WTC11 (cell line): ENCODE results near the gene INO80B. TPM values are rescaled to one million over a fixed set of nuclear protein-coding genes. Genes with fewer than 3 reads are reported as not detected.

Experiments
- FOXK1 ChIP-seq: sonication (generic); formaldehyde crosslinking; IDR thresholded peaks from 2 replicates; pipeline ENCODE4 v1.8.0; 2022; ENCODE audit warnings: mild to moderate bottlenecking, moderate library complexity, missing genetic modification reagents
- MYBL2 ChIP-seq: sonication (generic); formaldehyde crosslinking; IDR thresholded peaks from 2 replicates; pipeline ENCODE4 v1.8.1; 2023; ENCODE audit warnings: mild to moderate bottlenecking, moderate library complexity, missing genetic modification reagents
- NFE2L1 ChIP-seq: sonication (generic); formaldehyde crosslinking; IDR thresholded peaks from 2 replicates; pipeline ENCODE4 v1.8.1; 2023; ENCODE audit warnings: missing genetic modification reagents
- NR2C2 ChIP-seq: sonication (generic); formaldehyde crosslinking; IDR thresholded peaks from 2 replicates; pipeline ENCODE4 v1.8.0; 2022; ENCODE audit warnings: mild to moderate bottlenecking, missing genetic modification reagents
- SP1 ChIP-seq: sonication (generic); formaldehyde crosslinking; conservative IDR thresholded peaks from 2 replicates; pipeline ENCODE4 v1.8.1; 2022; ENCODE audit warnings: missing genetic modification reagents
- TEAD4 ChIP-seq: sonication (generic); formaldehyde crosslinking; IDR thresholded peaks from 2 replicates; pipeline ENCODE4 v1.8.0; 2022; ENCODE audit warnings: mild to moderate bottlenecking, missing genetic modification reagents
- total RNA-seq: library from RNA; stranded (reverse); gene quantifications from 3 replicates; pipeline ENCODE4 v1.2.3, GENCODE V29; 2021
- TF ChIP-seq, protein P1 (sequence below): fragments of 200-600 bp; IDR thresholded peaks from 2 replicates; pipeline ENCODE4 v1.8.0; 2022; ENCODE audit warnings: antibody characterized with exemption
- TF ChIP-seq, protein P2 (sequence below): sonication (generic); formaldehyde crosslinking; IDR thresholded peaks from 2 replicates; pipeline ENCODE4 v1.8.0; 2022; ENCODE audit warnings: mild to moderate bottlenecking, missing genetic modification reagents
- TF ChIP-seq, protein P3 (sequence below): sonication (generic); formaldehyde crosslinking; IDR thresholded peaks from 2 replicates; pipeline ENCODE4 v1.8.0; 2023; ENCODE audit warnings: mild to moderate bottlenecking, missing genetic modification reagents
- TF ChIP-seq, protein P4 (sequence below): sonication (generic); formaldehyde crosslinking; IDR thresholded peaks from 2 replicates; pipeline ENCODE4 v1.8.0; 2022; ENCODE audit warnings: mild to moderate bottlenecking, missing genetic modification reagents
- TF ChIP-seq, protein P5 (sequence below): sonication (generic); formaldehyde crosslinking; IDR thresholded peaks from 2 replicates; pipeline ENCODE4 v1.8.1; 2023; ENCODE audit warnings: mild to moderate bottlenecking, missing genetic modification reagents
- TF ChIP-seq, protein P6 (sequence below): sonication (generic); formaldehyde crosslinking; IDR thresholded peaks from 2 replicates; pipeline ENCODE4 v1.8.0; 2023; ENCODE audit warnings: missing genetic modification reagents, mild to moderate bottlenecking, borderline replicate concordance
- TF ChIP-seq, protein P7 (sequence below): sonication (generic); formaldehyde crosslinking; IDR thresholded peaks from 2 replicates; pipeline ENCODE4 v1.8.0; 2022; ENCODE audit warnings: mild to moderate bottlenecking, missing genetic modification reagents
- TF ChIP-seq, protein P8 (sequence below): sonication (generic); formaldehyde crosslinking; IDR thresholded peaks from 2 replicates; pipeline ENCODE4 v1.8.1; 2023; ENCODE audit warnings: mild to moderate bottlenecking, moderate library complexity, missing genetic modification reagents
- TF ChIP-seq, protein P9 (sequence below): sonication (generic); formaldehyde crosslinking; IDR thresholded peaks from 2 replicates; pipeline ENCODE4 v1.8.1; 2022; ENCODE audit warnings: mild to moderate bottlenecking, moderate library complexity, missing genetic modification reagents

Gene INO80B
- total RNA-seq, 1 experiment from 2014 or later = 20.2 TPM

DNA sequence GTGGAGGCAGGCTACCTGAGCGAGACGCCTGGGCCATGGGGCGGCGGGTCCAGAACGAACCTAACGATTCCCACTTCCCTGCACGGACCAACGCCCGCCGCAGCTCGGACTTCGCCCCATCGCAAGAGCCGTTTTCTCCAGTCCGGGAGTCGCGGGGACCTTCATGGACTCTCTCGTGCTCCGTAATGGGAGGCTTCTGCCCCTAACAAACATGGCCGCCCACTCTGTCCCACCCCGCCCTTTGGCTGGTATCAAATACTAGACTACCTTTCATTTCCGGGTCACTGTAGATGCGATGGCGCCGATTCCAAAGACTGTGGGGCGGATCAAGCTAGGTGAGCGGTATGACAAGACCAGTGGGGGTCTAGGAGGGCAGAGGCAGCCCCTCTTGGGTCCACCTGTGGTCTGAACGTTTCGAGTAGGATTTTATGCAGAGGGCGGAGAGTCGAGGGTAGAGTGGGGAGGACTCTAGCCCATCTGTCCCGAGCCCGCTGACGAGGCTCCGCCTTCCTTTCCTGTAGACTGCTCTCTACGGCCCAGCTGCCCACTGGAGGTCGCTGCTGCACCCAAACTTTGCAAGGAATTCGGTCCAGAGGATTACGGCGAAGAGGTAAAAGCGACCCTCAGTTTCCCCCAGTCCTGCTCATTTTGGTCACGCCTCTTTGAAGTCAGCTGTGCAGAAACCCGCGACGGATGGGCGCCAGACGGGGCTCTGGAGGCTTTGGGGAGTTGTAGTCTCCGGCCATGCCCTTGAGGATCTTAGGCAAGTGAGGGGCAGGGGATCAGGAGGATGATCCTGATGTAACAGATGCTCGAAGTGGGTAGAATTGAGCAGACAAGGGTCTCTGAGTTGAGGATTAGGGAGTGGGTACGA is 28.2 kb downstream of the INO80B start, which contains the start of the genes CCDC142 and TTC31 (continued):
- TF ChIP-seq, protein P1, sequence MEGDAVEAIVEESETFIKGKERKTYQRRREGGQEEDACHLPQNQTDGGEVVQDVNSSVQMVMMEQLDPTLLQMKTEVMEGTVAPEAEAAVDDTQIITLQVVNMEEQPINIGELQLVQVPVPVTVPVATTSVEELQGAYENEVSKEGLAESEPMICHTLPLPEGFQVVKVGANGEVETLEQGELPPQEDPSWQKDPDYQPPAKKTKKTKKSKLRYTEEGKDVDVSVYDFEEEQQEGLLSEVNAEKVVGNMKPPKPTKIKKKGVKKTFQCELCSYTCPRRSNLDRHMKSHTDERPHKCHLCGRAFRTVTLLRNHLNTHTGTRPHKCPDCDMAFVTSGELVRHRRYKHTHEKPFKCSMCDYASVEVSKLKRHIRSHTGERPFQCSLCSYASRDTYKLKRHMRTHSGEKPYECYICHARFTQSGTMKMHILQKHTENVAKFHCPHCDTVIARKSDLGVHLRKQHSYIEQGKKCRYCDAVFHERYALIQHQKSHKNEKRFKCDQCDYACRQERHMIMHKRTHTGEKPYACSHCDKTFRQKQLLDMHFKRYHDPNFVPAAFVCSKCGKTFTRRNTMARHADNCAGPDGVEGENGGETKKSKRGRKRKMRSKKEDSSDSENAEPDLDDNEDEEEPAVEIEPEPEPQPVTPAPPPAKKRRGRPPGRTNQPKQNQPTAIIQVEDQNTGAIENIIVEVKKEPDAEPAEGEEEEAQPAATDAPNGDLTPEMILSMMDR = peak; percentile 68
- TF ChIP-seq, protein P2, sequence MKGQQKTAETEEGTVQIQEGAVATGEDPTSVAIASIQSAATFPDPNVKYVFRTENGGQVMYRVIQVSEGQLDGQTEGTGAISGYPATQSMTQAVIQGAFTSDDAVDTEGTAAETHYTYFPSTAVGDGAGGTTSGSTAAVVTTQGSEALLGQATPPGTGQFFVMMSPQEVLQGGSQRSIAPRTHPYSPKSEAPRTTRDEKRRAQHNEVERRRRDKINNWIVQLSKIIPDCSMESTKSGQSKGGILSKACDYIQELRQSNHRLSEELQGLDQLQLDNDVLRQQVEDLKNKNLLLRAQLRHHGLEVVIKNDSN (CRISPR knock-in tag) = peak; percentile 63; the same call in 1 of the 2 replicates
- TF ChIP-seq, protein P3, sequence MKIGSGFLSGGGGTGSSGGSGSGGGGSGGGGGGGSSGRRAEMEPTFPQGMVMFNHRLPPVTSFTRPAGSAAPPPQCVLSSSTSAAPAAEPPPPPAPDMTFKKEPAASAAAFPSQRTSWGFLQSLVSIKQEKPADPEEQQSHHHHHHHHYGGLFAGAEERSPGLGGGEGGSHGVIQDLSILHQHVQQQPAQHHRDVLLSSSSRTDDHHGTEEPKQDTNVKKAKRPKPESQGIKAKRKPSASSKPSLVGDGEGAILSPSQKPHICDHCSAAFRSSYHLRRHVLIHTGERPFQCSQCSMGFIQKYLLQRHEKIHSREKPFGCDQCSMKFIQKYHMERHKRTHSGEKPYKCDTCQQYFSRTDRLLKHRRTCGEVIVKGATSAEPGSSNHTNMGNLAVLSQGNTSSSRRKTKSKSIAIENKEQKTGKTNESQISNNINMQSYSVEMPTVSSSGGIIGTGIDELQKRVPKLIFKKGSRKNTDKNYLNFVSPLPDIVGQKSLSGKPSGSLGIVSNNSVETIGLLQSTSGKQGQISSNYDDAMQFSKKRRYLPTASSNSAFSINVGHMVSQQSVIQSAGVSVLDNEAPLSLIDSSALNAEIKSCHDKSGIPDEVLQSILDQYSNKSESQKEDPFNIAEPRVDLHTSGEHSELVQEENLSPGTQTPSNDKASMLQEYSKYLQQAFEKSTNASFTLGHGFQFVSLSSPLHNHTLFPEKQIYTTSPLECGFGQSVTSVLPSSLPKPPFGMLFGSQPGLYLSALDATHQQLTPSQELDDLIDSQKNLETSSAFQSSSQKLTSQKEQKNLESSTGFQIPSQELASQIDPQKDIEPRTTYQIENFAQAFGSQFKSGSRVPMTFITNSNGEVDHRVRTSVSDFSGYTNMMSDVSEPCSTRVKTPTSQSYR (CRISPR knock-in tag) = 0 out of 2 replicates have a peak, but pooled peaks have one; percentile 21
- TF ChIP-seq MYBL2 (peak; percentile 29; the same call in 1 of the 2 replicates), FOXK1 (CRISPR knock-in tag) (peak; percentile 77), NR2C2 (CRISPR knock-in tag) (peak; percentile 94), NFE2L1 (CRISPR knock-in tag) (0 out of 2 replicates have a peak, but pooled peaks have one; percentile 61), SP1 (CRISPR knock-in tag) (peak; percentile 85), TEAD4 (peak; percentile 33; the same call in 1 of the 2 replicates)
- TF ChIP-seq, protein P4, sequence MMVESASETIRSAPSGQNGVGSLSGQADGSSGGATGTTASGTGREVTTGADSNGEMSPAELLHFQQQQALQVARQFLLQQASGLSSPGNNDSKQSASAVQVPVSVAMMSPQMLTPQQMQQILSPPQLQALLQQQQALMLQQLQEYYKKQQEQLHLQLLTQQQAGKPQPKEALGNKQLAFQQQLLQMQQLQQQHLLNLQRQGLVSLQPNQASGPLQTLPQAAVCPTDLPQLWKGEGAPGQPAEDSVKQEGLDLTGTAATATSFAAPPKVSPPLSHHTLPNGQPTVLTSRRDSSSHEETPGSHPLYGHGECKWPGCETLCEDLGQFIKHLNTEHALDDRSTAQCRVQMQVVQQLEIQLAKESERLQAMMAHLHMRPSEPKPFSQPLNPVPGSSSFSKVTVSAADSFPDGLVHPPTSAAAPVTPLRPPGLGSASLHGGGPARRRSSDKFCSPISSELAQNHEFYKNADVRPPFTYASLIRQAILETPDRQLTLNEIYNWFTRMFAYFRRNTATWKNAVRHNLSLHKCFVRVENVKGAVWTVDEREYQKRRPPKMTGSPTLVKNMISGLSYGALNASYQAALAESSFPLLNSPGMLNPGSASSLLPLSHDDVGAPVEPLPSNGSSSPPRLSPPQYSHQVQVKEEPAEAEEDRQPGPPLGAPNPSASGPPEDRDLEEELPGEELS (CRISPR knock-in tag) = peak; percentile 7; the same call in 1 of the 2 replicates
- TF ChIP-seq, protein P5, sequence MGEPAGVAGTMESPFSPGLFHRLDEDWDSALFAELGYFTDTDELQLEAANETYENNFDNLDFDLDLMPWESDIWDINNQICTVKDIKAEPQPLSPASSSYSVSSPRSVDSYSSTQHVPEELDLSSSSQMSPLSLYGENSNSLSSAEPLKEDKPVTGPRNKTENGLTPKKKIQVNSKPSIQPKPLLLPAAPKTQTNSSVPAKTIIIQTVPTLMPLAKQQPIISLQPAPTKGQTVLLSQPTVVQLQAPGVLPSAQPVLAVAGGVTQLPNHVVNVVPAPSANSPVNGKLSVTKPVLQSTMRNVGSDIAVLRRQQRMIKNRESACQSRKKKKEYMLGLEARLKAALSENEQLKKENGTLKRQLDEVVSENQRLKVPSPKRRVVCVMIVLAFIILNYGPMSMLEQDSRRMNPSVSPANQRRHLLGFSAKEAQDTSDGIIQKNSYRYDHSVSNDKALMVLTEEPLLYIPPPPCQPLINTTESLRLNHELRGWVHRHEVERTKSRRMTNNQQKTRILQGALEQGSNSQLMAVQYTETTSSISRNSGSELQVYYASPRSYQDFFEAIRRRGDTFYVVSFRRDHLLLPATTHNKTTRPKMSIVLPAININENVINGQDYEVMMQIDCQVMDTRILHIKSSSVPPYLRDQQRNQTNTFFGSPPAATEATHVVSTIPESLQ (CRISPR knock-in tag) = no peak
- TF ChIP-seq, protein P6, sequence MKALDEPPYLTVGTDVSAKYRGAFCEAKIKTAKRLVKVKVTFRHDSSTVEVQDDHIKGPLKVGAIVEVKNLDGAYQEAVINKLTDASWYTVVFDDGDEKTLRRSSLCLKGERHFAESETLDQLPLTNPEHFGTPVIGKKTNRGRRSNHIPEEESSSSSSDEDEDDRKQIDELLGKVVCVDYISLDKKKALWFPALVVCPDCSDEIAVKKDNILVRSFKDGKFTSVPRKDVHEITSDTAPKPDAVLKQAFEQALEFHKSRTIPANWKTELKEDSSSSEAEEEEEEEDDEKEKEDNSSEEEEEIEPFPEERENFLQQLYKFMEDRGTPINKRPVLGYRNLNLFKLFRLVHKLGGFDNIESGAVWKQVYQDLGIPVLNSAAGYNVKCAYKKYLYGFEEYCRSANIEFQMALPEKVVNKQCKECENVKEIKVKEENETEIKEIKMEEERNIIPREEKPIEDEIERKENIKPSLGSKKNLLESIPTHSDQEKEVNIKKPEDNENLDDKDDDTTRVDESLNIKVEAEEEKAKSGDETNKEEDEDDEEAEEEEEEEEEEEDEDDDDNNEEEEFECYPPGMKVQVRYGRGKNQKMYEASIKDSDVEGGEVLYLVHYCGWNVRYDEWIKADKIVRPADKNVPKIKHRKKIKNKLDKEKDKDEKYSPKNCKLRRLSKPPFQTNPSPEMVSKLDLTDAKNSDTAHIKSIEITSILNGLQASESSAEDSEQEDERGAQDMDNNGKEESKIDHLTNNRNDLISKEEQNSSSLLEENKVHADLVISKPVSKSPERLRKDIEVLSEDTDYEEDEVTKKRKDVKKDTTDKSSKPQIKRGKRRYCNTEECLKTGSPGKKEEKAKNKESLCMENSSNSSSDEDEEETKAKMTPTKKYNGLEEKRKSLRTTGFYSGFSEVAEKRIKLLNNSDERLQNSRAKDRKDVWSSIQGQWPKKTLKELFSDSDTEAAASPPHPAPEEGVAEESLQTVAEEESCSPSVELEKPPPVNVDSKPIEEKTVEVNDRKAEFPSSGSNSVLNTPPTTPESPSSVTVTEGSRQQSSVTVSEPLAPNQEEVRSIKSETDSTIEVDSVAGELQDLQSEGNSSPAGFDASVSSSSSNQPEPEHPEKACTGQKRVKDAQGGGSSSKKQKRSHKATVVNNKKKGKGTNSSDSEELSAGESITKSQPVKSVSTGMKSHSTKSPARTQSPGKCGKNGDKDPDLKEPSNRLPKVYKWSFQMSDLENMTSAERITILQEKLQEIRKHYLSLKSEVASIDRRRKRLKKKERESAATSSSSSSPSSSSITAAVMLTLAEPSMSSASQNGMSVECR (CRISPR knock-in tag) = peak; percentile 3; the same call in 1 of the 2 replicates
- TF ChIP-seq, protein P7, sequence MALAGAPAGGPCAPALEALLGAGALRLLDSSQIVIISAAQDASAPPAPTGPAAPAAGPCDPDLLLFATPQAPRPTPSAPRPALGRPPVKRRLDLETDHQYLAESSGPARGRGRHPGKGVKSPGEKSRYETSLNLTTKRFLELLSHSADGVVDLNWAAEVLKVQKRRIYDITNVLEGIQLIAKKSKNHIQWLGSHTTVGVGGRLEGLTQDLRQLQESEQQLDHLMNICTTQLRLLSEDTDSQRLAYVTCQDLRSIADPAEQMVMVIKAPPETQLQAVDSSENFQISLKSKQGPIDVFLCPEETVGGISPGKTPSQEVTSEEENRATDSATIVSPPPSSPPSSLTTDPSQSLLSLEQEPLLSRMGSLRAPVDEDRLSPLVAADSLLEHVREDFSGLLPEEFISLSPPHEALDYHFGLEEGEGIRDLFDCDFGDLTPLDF (CRISPR knock-in tag) = no peak
- TF ChIP-seq, protein P8, sequence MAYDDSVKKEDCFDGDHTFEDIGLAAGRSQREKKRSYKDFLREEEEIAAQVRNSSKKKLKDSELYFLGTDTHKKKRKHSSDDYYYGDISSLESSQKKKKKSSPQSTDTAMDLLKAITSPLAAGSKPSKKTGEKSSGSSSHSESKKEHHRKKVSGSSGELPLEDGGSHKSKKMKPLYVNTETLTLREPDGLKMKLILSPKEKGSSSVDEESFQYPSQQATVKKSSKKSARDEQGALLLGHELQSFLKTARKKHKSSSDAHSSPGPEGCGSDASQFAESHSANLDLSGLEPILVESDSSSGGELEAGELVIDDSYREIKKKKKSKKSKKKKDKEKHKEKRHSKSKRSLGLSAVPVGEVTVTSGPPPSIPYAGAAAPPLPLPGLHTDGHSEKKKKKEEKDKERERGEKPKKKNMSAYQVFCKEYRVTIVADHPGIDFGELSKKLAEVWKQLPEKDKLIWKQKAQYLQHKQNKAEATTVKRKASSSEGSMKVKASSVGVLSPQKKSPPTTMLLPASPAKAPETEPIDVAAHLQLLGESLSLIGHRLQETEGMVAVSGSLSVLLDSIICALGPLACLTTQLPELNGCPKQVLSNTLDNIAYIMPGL (CRISPR knock-in tag) = peak; percentile 86
- TF ChIP-seq, protein P9, sequence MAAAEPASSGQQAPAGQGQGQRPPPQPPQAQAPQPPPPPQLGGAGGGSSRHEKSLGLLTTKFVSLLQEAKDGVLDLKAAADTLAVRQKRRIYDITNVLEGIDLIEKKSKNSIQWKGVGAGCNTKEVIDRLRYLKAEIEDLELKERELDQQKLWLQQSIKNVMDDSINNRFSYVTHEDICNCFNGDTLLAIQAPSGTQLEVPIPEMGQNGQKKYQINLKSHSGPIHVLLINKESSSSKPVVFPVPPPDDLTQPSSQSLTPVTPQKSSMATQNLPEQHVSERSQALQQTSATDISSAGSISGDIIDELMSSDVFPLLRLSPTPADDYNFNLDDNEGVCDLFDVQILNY = peak; percentile 32
- TF ChIP-seq, all 79 proteins: peak for 21
